Hepatocyte (in vitro differentiated cells): ENCODE results near the gene TSHZ1. TPM values are rescaled to one million over a fixed set of nuclear protein-coding genes. Genes with fewer than 3 reads are reported as not detected.

ENCODE experiments used
- DNase-seq: peaks from one replicate; pipeline ENCODE4 v3.0.0-alpha.2; 2016; ENCODE audit warnings: low spot score
- H2AFZ ChIP-seq: fragments of 200-600 bp; sonication (generic); 2 replicates; pipeline ENCODE4 v1.6.0; 2016; ENCODE audit warnings: antibody characterized with exemption, mild to moderate bottlenecking
- H3K27ac ChIP-seq: fragments of 200-600 bp; sonication (generic); 2 replicates; pipeline ENCODE4 v1.5.1; 2016; ENCODE audit warnings: mild to moderate bottlenecking
- H3K27me3 ChIP-seq: fragments of 200-600 bp; sonication (generic); 2 replicates; pipeline ENCODE4 v1.6.1; 2016
- H3K36me3 ChIP-seq: fragments of 200-600 bp; sonication (generic); replicated peaks from 2 replicates; pipeline ENCODE4 v1.5.1; 2016; ENCODE audit warnings: low read depth; ENCODE audit not compliant: insufficient read depth
- H3K4me1 ChIP-seq: fragments of 200-600 bp; sonication (generic); 2 replicates; pipeline ENCODE4 v1.5.1; 2016; ENCODE audit warnings: mild to moderate bottlenecking, moderate library complexity; ENCODE audit not compliant: insufficient read depth
- H3K4me2 ChIP-seq: fragments of 200-600 bp; sonication (generic); 2 replicates; pipeline ENCODE4 v1.6.0; 2016
- H3K4me3 ChIP-seq: fragments of 200-600 bp; sonication (generic); 2 replicates; pipeline ENCODE4 v1.5.1; 2016; ENCODE audit warnings: mild to moderate bottlenecking
- H3K79me2 ChIP-seq: fragments of 200-600 bp; sonication (generic); 2 replicates; pipeline ENCODE4 v1.6.0; 2017; ENCODE audit warnings: mild to moderate bottlenecking
- H3K9me2 ChIP-seq: fragments of 200-600 bp; sonication (generic); replicated peaks from 2 replicates; pipeline ENCODE4 v1.6.0; 2017; ENCODE audit warnings: mild to moderate bottlenecking; ENCODE audit not compliant: insufficient read depth
- H3K9me3 ChIP-seq: fragments of 200-600 bp; sonication (generic); 2 replicates; pipeline ENCODE4 v1.5.1; 2016; ENCODE audit warnings: low read depth, mild to moderate bottlenecking
- H4K20me1 ChIP-seq: fragments of 200-600 bp; sonication (generic); 2 replicates; pipeline ENCODE4 v1.6.0; 2016; ENCODE audit warnings: mild to moderate bottlenecking; ENCODE audit not compliant: insufficient read depth, poor library complexity, severe bottlenecking
- CTCF ChIP-seq: fragments of 200-600 bp; sonication (generic); IDR thresholded peaks from 2 replicates; pipeline ENCODE4 v1.5.1; 2016; ENCODE audit warnings: antibody characterized with exemption, mild to moderate bottlenecking; ENCODE audit not compliant: poor library complexity
- EZH2 ChIP-seq: fragments of 200-600 bp; sonication (generic); IDR thresholded peaks from 2 replicates; pipeline ENCODE4 v1.6.1; 2016; ENCODE audit warnings: antibody characterized with exemption, mild to moderate bottlenecking, borderline replicate concordance
- EZH2phosphoT487 ChIP-seq: fragments of 200-600 bp; sonication (generic); IDR thresholded peaks from one replicate; pipeline ENCODE4 v1.6.1; 2018; ENCODE audit warnings: antibody characterized with exemption, mild to moderate bottlenecking, low read depth, moderate library complexity; ENCODE audit not compliant: unreplicated experiment, severe bottlenecking
- WGBS: methylation state at CpG from one replicate; pipeline ENCODE4 v1.1.6; 2016; ENCODE audit warnings: low lambda C conversion rate; ENCODE audit errors: missing lambda C conversion rate; 5-methylcytosine and 5-hydroxymethylcytosine counted together
- polyA plus RNA-seq: library from polyadenylated mRNA; unstranded; fragments of >200 nt; fragmentation: Nextera tagmentation; extraction: Ambion mirVana; gene quantifications from 2 replicates; pipeline ENCODE4 v1.2.1, GENCODE V29; 2016
- total RNA-seq: library from RNA; depleted of rRNA; stranded (reverse); fragments of >200 nt; gene quantifications from 2 replicates; pipeline ENCODE4 v1.2.3, GENCODE V29; 2014

Gene TSHZ1
- 13.1 TPM in 2 replicates for total RNA-seq
- polyA plus RNA-seq: 8.5 and 12.7 TPM in 2 replicates

- Histone ChIP-seq H3K79me2 (peaks cover 72% of the 10 kb centered on the region), H4K20me1 (peaks cover 20% of the 10 kb centered on the region), H3K9me3 (no peaks in the 10 kb centered on the region), H3K4me2 (peak within 1 kb of the TSS; percentile 82), H2AFZ (peak within 1 kb of the TSS; percentile 62), H3K4me1 (peaks cover 31% of the 10 kb centered on the region), H3K27ac (peak within 1 kb of the TSS; percentile 99), H3K36me3 (no peaks in the 10 kb centered on the region), H3K27me3 (peaks cover 14% of the 10 kb centered on the region), H3K9me2 (no peaks in the 10 kb centered on the region), H3K4me3 (peak within 1 kb of the TSS; percentile 97)
- peak; percentile 88 for DNase-seq
- 6% methylated on average over 15 of the region's 15 CpGs for WGBS
- TF ChIP-seq EZH2: no peak
- no peak for TF ChIP-seq CTCF
- no peak for TF ChIP-seq EZH2phosphoT487
Observed at GRCh38 chr18:75210274-75211001, at the start of gene TSHZ1. Gene TSHZ1, plus strand, starts transcription at chr18:75210797. Its CDS starts 1,080 bp downstream, at chr18:75211877.

GRCh38 chr18:75161256-75162028 is 49.2 kb upstream of the TSHZ1 start:
- Histone ChIP-seq H3K9me3 (no peaks in the 10 kb centered on the region), H3K4me2 (no peak overlapping the region)

GRCh38 chr18:75162467-75162866 is 48.1 kb upstream of the TSHZ1 start:
- no peak overlapping the region for H3K4me2 ChIP-seq
- no peak overlapping the region for H2AFZ ChIP-seq
- TF ChIP-seq CTCF (no peak), EZH2phosphoT487 (no peak), EZH2 (no peak)
- 90% methylated on average over 3 of the region's 3 CpGs for WGBS
- no peaks in the 10 kb centered on the region for H4K20me1 ChIP-seq
- H3K27ac ChIP-seq: no peak overlapping the region
- H3K4me3 ChIP-seq: no peak overlapping the region
- H3K9me3 ChIP-seq: no peaks in the 10 kb centered on the region
- H3K4me1 ChIP-seq: no peaks in the 10 kb centered on the region
- DNase-seq: no peak
- no peaks in the 10 kb centered on the region for H3K36me3 ChIP-seq
- H3K79me2 ChIP-seq: no peaks in the 10 kb centered on the region
- H3K27me3 ChIP-seq: no peaks in the 10 kb centered on the region
- no peaks in the 10 kb centered on the region for H3K9me2 ChIP-seq

More at GRCh38 chr18:75161256-75162028, 49.2 kb upstream of the TSHZ1 start:
- Histone ChIP-seq H3K79me2 (no peaks in the 10 kb centered on the region), H3K36me3 (no peaks in the 10 kb centered on the region), H4K20me1 (no peaks in the 10 kb centered on the region), H2AFZ (no peak overlapping the region), H3K27ac (no peak overlapping the region), H3K27me3 (no peaks in the 10 kb centered on the region), H3K9me2 (no peaks in the 10 kb centered on the region), H3K4me1 (no peaks in the 10 kb centered on the region), H3K4me3 (no peak overlapping the region)
- DNase-seq: no peak
- TF ChIP-seq EZH2phosphoT487 (no peak), EZH2 (no peak), CTCF (no peak)
- WGBS: 92% methylated on average over 14 of the region's 14 CpGs
